H1 (cell line): ENCODE data around the gene SLC35F3. TPM values are rescaled to one million over a fixed set of nuclear protein-coding genes. Genes with fewer than 3 reads are reported as not detected.
A peak's percentile ranks its signal among the peaks of the same experiment; 100 is the strongest.

Experiments
- CTCF ChIA-PET: fragments of 300-600 bp; sonication (Branson Sonifier 250); formaldehyde crosslinking; loops from one replicate; lab custom pipeline; 2021; ENCODE audit not compliant: partially characterized antibody; lab: Charles Lee
- POLR2A ChIA-PET: fragments of 300-600 bp; sonication (Branson Sonifier 250); formaldehyde crosslinking; loops from one replicate; lab custom pipeline; 2021; ENCODE audit warnings: inconsistent platforms; ENCODE audit not compliant: partially characterized antibody; lab: Charles Lee
- DNase-seq, 2 experiments: peaks; one replicate each; pipeline versions ENCODE4 v3.0.0 to v3.0.0-alpha.2; 2010 to 2022; ENCODE audit warnings: low spot score in 2 of 2, low read depth in 1 of 2, mixed read lengths in 1 of 2
- FAIRE-seq: peaks from 2 replicates; lab custom pipeline; 2011; peaks lifted over from hg19 to GRCh38; lab: Jason Lieb, UNC
- H2AFZ ChIP-seq: 2 replicates; pipeline ENCODE4 v1.8.1; 2012; ENCODE audit warnings: low read length, inconsistent platforms
- H2AK5ac ChIP-seq: 2 replicates; pipeline ENCODE4 v1.6.1; 2013; ENCODE audit warnings: low read depth, low read length
- H2BK120ac ChIP-seq: replicated peaks from 2 replicates; pipeline ENCODE3; 2013; ENCODE audit warnings: low read depth, low read length, inconsistent platforms
- H2BK12ac ChIP-seq: 2 replicates; pipeline ENCODE4 v1.6.1; 2013; ENCODE audit warnings: low read depth, low read length
- H2BK15ac ChIP-seq: 2 replicates; pipeline ENCODE4 v1.6.1; 2013; ENCODE audit warnings: low read length
- H2BK20ac ChIP-seq: 2 replicates; pipeline ENCODE4 v1.6.1; 2013; ENCODE audit warnings: low read length
- H2BK5ac ChIP-seq: 2 replicates; pipeline ENCODE4 v1.6.1; 2013; ENCODE audit warnings: low read depth, low read length
- H3K14ac ChIP-seq: 2 replicates; pipeline ENCODE4 v1.6.1; 2013; ENCODE audit warnings: inconsistent platforms; ENCODE audit not compliant: insufficient read length
- H3K18ac ChIP-seq: 2 replicates; pipeline ENCODE4 v1.6.1; 2013; ENCODE audit warnings: low read length; ENCODE audit errors: extremely low read depth
- H3K23ac ChIP-seq: 2 replicates; pipeline ENCODE4 v1.6.1; 2013; ENCODE audit warnings: inconsistent platforms; ENCODE audit not compliant: insufficient read length
- H3K23me2 ChIP-seq: 2 replicates; pipeline ENCODE4 v1.6.1; 2013; ENCODE audit warnings: low read depth, low read length
- H3K27ac ChIP-seq: 2 replicates; pipeline ENCODE4 v1.6.1; 2011; ENCODE audit warnings: low read depth, low read length, inconsistent platforms
- H3K27me3 ChIP-seq, 4 experiments: replicated peaks in 1 of 4; 1 replicate in 1 of 4; 2 replicates in 3 of 4; pipeline versions ENCODE4 v1.6.1 to v1.8.1; 2011 to 2013; ENCODE audit warnings: low read length in 3 of 4, mild to moderate bottlenecking in 3 of 4, inconsistent platforms in 2 of 4, mixed read lengths in 2 of 4, moderate library complexity in 1 of 4; ENCODE audit not compliant: control insufficient read depth in 3 of 4, insufficient read depth in 3 of 4; ENCODE audit errors: extremely low read depth in 1 of 4
- H3K36me3 ChIP-seq, 4 experiments: 2 replicates each; pipeline versions ENCODE4 v1.6.1 to v1.8.1; 2011 to 2013; ENCODE audit warnings: mild to moderate bottlenecking in 4 of 4, low read length in 3 of 4, moderate library complexity in 2 of 4, control low read depth in 1 of 4, inconsistent platforms in 1 of 4; ENCODE audit not compliant: insufficient read depth in 4 of 4, control insufficient read depth in 2 of 4
- H3K4ac ChIP-seq: replicated peaks from 2 replicates; pipeline ENCODE3; 2013; ENCODE audit warnings: low read length, low read depth, mixed read lengths, inconsistent platforms; ENCODE audit not compliant: insufficient read length
- H3K4me1 ChIP-seq, 4 experiments: replicated peaks in 1 of 4; 1 replicate in 1 of 4; 2 replicates in 3 of 4; pipeline versions ENCODE4 v1.6.1 to v1.8.1; 2011 to 2013; ENCODE audit warnings: low read length in 3 of 4, inconsistent platforms in 2 of 4, mixed read lengths in 1 of 4; ENCODE audit not compliant: insufficient read depth in 4 of 4, control insufficient read depth in 3 of 4
- H3K4me2 ChIP-seq, 2 experiments: 2 replicates each; pipeline versions ENCODE4 v1.6.1 to v1.8.1; 2011 to 2013; ENCODE audit warnings: low read depth in 2 of 2, low read length in 2 of 2, control low read depth in 1 of 2, inconsistent platforms in 1 of 2, mild to moderate bottlenecking in 1 of 2; ENCODE audit not compliant: insufficient read depth in 1 of 2
- H3K4me3 ChIP-seq, 4 experiments: fragments of 200-600, 300-600 bp in 1 of 4; sonication (generic), shearing (Covaris generic), sonication (Bioruptor Twin) in 1 of 4; 2 replicates each; pipeline versions ENCODE4 v1.5.1 to v1.8.1; 2011 to 2016; ENCODE audit warnings: low read length in 4 of 4, low read depth in 3 of 4, control low read depth in 2 of 4, inconsistent platforms in 2 of 4, mild to moderate bottlenecking in 2 of 4, mixed read lengths in 1 of 4, moderate library complexity in 1 of 4; ENCODE audit not compliant: insufficient read depth in 2 of 4; ENCODE audit errors: extremely low read depth in 1 of 4
- H3K56ac ChIP-seq: replicated peaks from 2 replicates; pipeline ENCODE3; 2013; ENCODE audit warnings: low read depth, mild to moderate bottlenecking, mixed read lengths, low read length, inconsistent platforms; ENCODE audit not compliant: insufficient read length
- H3K79me1 ChIP-seq: 2 replicates; pipeline ENCODE4 v1.6.1; 2013; ENCODE audit warnings: low read depth, low read length, control low read depth
- H3K79me2 ChIP-seq, 2 experiments: 2 replicates each; pipeline versions ENCODE4 v1.6.1 to v1.8.1; 2012 to 2013; ENCODE audit warnings: low read length in 2 of 2, mild to moderate bottlenecking in 2 of 2, inconsistent platforms in 1 of 2; ENCODE audit not compliant: insufficient read depth in 2 of 2, control insufficient read depth in 1 of 2
- H3K9ac ChIP-seq, 4 experiments: replicated peaks in 1 of 4; 1 replicate in 1 of 4; 2 replicates in 3 of 4; pipeline versions ENCODE4 v1.6.1 to v1.8.1; 2011 to 2013; ENCODE audit warnings: low read depth in 3 of 4, low read length in 3 of 4, control low read depth in 2 of 4, mild to moderate bottlenecking in 2 of 4, moderate library complexity in 2 of 4, inconsistent platforms in 1 of 4; ENCODE audit errors: extremely low read depth in 1 of 4
- H3K9me3 ChIP-seq, 2 experiments: 2 replicates each; pipeline versions ENCODE4 v1.6.1 to v1.8.1; 2012 to 2013; ENCODE audit warnings: mild to moderate bottlenecking in 2 of 2, moderate library complexity in 2 of 2, control low read depth in 1 of 2, inconsistent platforms in 1 of 2, low read depth in 1 of 2, low read length in 1 of 2, mixed read lengths in 1 of 2; ENCODE audit not compliant: insufficient read depth in 2 of 2
- H4K20me1 ChIP-seq, 2 experiments: replicated peaks in 1 of 2; 2 replicates each; pipeline versions ENCODE3 to v1.8.1; 2011 to 2013; ENCODE audit warnings: inconsistent platforms in 2 of 2, low read length in 2 of 2, mild to moderate bottlenecking in 1 of 2; ENCODE audit not compliant: insufficient read depth in 2 of 2, control insufficient read depth in 1 of 2
- H4K5ac ChIP-seq: 2 replicates; pipeline ENCODE4 v1.6.1; 2013; ENCODE audit warnings: low read length, low read depth, mixed read lengths, inconsistent platforms; ENCODE audit not compliant: insufficient read length
- H4K8ac ChIP-seq: 2 replicates; pipeline ENCODE4 v1.8.0; 2013; ENCODE audit warnings: mild to moderate bottlenecking, moderate library complexity, low read length, inconsistent platforms; ENCODE audit not compliant: insufficient read depth; ENCODE audit errors: extremely low read depth
- H4K91ac ChIP-seq: replicated peaks from 2 replicates; pipeline ENCODE3; 2013; ENCODE audit warnings: low read length, mixed read lengths, inconsistent platforms; ENCODE audit not compliant: insufficient read length
- KDM1A ChIP-seq: fragments of 200-600, 300-600 bp; sonication (generic); IDR thresholded peaks from 2 replicates; pipeline ENCODE4 v1.7.1; 2016; ENCODE audit warnings: mild to moderate bottlenecking, low read length, borderline replicate concordance
- SUZ12 ChIP-seq: fragments of 200-600 bp; sonication (generic); IDR thresholded peaks from 2 replicates; pipeline ENCODE4 v1.6.1; 2012; ENCODE audit warnings: mild to moderate bottlenecking, inconsistent platforms, low read length, moderate library complexity, mixed read lengths
- WGBS, 2 experiments: shearing (Covaris generic) in 1 of 2; methylation state at CpG; one replicate each; pipeline versions ENCODE4 v1.1.6 to v1.1.7; 2013 to 2015; ENCODE audit warnings: low lambda C conversion rate in 2 of 2, mixed read lengths in 2 of 2, inconsistent platforms in 1 of 2, low coverage in 1 of 2, missing lambda C conversion rate in 1 of 2; ENCODE audit not compliant: insufficient replicate concordance in 2 of 2, insufficient coverage in 1 of 2, insufficient read length in 1 of 2; ENCODE audit errors: extremely low coverage in 1 of 2, missing lambda C conversion rate in 1 of 2; 5-methylcytosine and 5-hydroxymethylcytosine counted together
- polyA plus RNA-seq, 7 experiments: library from polyadenylated mRNA; depleted of rRNA in 3 of 7; stranded (reverse) in 5 of 7; unstranded in 2 of 7; fragments of >200 nt in 5 of 7; fragments of 200-250 nt in 2 of 7; gene quantifications; 1 replicate in 5 of 7; 2 replicates in 1 of 7; 4 replicates in 1 of 7; pipeline versions ENCODE4 v1.2.1 to v1.2.3, GENCODE V29; 2011 to 2013; ENCODE audit warnings: missing spikeins in 2 of 7, mixed read lengths in 2 of 7
- total RNA-seq: library from RNA; stranded (reverse); fragmentation: NEBNext Ultra II Directional; extraction: Animal tissue kit (Norgen Biotek cat#: 25700); gene quantifications from 2 replicates; pipeline ENCODE4 v1.2.1, GENCODE V29; 2021

SLC35F3 gene
- total and polyA plus RNA-seq, 2 of the 8 experiments (the other 6 are each of a cell fraction or from before 2014, with no cell fraction given) = 0.78 to 1.2 TPM

GRCh38 chr1:233946724-233947123 lies 42.2 kb downstream of the SLC35F3 start:
- 96% methylated on average over 1 of the region's 1 CpG; no CpG with 5 or more reads in 1 of the 2 experiments for WGBS, 2 experiments

More at GRCh38 chr1:233946724-233947123, 42.2 kb downstream of the SLC35F3 start:
- no peaks in the 10 kb centered on the region for H3K23me2 ChIP-seq
- H3K27me3 ChIP-seq = no peaks in the 10 kb centered on the region
- H3K79me2 ChIP-seq = no peaks in the 10 kb centered on the region
- H2BK12ac ChIP-seq = no peak overlapping the region
- no peak overlapping the region for H2BK15ac ChIP-seq
- H3K4me2 ChIP-seq = no peak overlapping the region
- peaks cover 0 to 3% of the 10 kb centered on the region in 2 experiments for H4K20me1 ChIP-seq
- H3K56ac ChIP-seq = no peak overlapping the region
- POLR2A ChIA-PET = no interaction called here
- DNase-seq = no peak
- H3K4ac ChIP-seq = no peak overlapping the region
- TF ChIP-seq SUZ12 = no peak
- peak; percentile 53; the same call in 1 of the 2 replicates for TF ChIP-seq KDM1A
- TF ChIP-seq, all 59 proteins: peak for 1
- Histone ChIP-seq H3K4me3 (no peak overlapping the region), H3K79me1 (no peaks in the 10 kb centered on the region), H3K18ac (no peak overlapping the region), H2AFZ (no peak overlapping the region), H3K23ac (no peak overlapping the region), H3K9me3 (no peaks in the 10 kb centered on the region), H4K91ac (no peak overlapping the region), H3K9ac (no peak overlapping the region), H4K8ac (no peak overlapping the region), H4K5ac (no peak overlapping the region), H3K14ac (no peak overlapping the region), H3K4me1 (no peaks in the 10 kb centered on the region; a peak in 1 of 7 replicates), H3K36me3 (no peaks in the 10 kb centered on the region), H2AK5ac (no peak overlapping the region), H2BK20ac (no peak overlapping the region), H2BK5ac (no peak overlapping the region), H2BK120ac (no peak overlapping the region), H3K27ac (no peak overlapping the region)
- CTCF ChIA-PET = no interaction called here
- FAIRE-seq = no peak
